Activated CD8-positive, alpha-beta T cell treated with anti-CD3 and anti-CD28 coated beads for 36 hours (primary cell): ENCODE results near the gene PBX3. TPM values are rescaled to one million over a fixed set of nuclear protein-coding genes. Genes with fewer than 3 reads are reported as not detected.

ENCODE experiments used
- ATAC-seq: fragments of 200-7000 bp; cut with Tn5 transposase; one replicate; pipeline ENCODE4 v1.10.0; 2021; ENCODE audit warnings: mild to moderate bottlenecking, moderate library complexity
- CTCF ChIA-PET: fragments of 350-600 bp; sonication (Branson Sonifier 250); formaldehyde crosslinking; loops from one replicate; lab custom pipeline; 2021; ENCODE audit warnings: antibody characterized with exemption; lab: Charles Lee
- POLR2A ChIA-PET: fragments of 350-600 bp; sonication (Branson Sonifier 250); formaldehyde crosslinking; loops from one replicate; lab custom pipeline; 2021; ENCODE audit warnings: antibody characterized with exemption; lab: Charles Lee
- DNase-seq: peaks from one replicate; pipeline ENCODE4 v3.0.0-alpha.2; 2020
- H3K27ac Mint-ChIP-seq: one replicate; pipeline ENCODE4 v1.8.0; 2021; ENCODE audit warnings: mild to moderate bottlenecking, mixed read lengths
- H3K27me3 Mint-ChIP-seq: one replicate; pipeline ENCODE4 v1.8.0; 2021; ENCODE audit warnings: mixed read lengths
- H3K36me3 Mint-ChIP-seq: one replicate; pipeline ENCODE4 v1.8.0; 2021; ENCODE audit warnings: low read depth, mixed read lengths
- H3K4me1 Mint-ChIP-seq: one replicate; pipeline ENCODE4 v1.8.0; 2021; ENCODE audit warnings: low read depth, mixed read lengths
- H3K4me3 Mint-ChIP-seq: one replicate; pipeline ENCODE4 v1.8.0; 2021; ENCODE audit warnings: mild to moderate bottlenecking, moderate library complexity, mixed read lengths
- H3K9me3 Mint-ChIP-seq: one replicate; pipeline ENCODE4 v1.8.0; 2021; ENCODE audit warnings: mixed read lengths
- CTCF ChIP-seq: fragments of 200-600 bp; IDR thresholded peaks from one replicate; pipeline ENCODE4 v1.8.0; 2022; ENCODE audit warnings: antibody characterized with exemption, mild to moderate bottlenecking
- intact Hi-C: fragments of 100-400 bp; cut with micrococcal nuclease; formaldehyde crosslinking; loops from one replicate; pipeline ENCODE4 v1.10.0; 2022
- total RNA-seq, 2 experiments: library from RNA; stranded (reverse); gene quantifications; one replicate each; pipeline ENCODE4 v1.2.3, GENCODE V29; 2021

Gene PBX3
- total RNA-seq, 2 experiments from 2014 or later, result 11.5 to 14.1 TPM

DNA sequence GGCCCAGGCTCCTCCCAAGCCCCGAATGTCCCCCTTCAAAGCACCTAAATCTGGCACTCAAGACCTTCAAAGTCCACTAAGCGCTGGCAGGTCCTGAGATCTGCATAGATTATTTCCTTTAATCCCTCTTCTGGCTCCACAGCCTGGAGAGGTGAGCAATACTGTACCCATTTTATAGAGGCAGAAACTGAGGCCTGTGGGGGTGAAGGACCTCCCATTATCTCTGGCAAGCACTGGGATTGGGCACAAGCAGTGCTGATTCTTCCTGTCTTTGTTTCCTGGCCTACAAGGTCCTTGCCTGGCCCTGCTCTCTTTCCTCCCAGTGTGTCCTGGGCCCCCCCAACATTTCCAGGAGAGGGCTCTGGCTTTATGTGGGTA lies 252.3 kb downstream of the PBX3 start:
- Mint-ChIP-seq H3K4me1 (no peaks in the 10 kb centered on the region), H3K27me3 (peaks cover 3% of the 10 kb centered on the region), H3K27ac (no peak overlapping the region), H3K36me3 (no peaks in the 10 kb centered on the region), H3K9me3 (no peaks in the 10 kb centered on the region), H3K4me3 (no peak overlapping the region)
- CTCF ChIA-PET, result no interaction called here
- TF ChIP-seq CTCF, result no peak
- intact Hi-C loops, result no loop called here
- ATAC-seq (no peak), DNase-seq (no peak)
- POLR2A ChIA-PET, result no interaction called here

GRCh38 chr9:126000256-126000655 lies 253.1 kb downstream of the PBX3 start:
- POLR2A ChIA-PET, result no interaction called here
- ATAC-seq, result no peak
- Mint-ChIP-seq H3K9me3 (no peaks in the 10 kb centered on the region), H3K4me1 (no peaks in the 10 kb centered on the region), H3K36me3 (no peaks in the 10 kb centered on the region), H3K27ac (no peak overlapping the region), H3K4me3 (no peak overlapping the region), H3K27me3 (peaks cover 3% of the 10 kb centered on the region)
- intact Hi-C loops, result no loop called here
- DNase-seq, result no peak
- no peak for TF ChIP-seq CTCF
- CTCF ChIA-PET, result no interaction called here

- Mint-ChIP-seq H3K4me3 (no peak overlapping the region), H3K27ac (no peak overlapping the region), H3K27me3 (peaks cover 3% of the 10 kb centered on the region), H3K4me1 (no peaks in the 10 kb centered on the region), H3K36me3 (no peaks in the 10 kb centered on the region), H3K9me3 (no peaks in the 10 kb centered on the region)
- no peak for TF ChIP-seq CTCF
- POLR2A ChIA-PET, result no interaction called here
- CTCF ChIA-PET, result no interaction called here
- intact Hi-C loops, result no loop called here
- no peak for ATAC-seq
- no peak for DNase-seq
Measured at GRCh38 chr9:126000731-126001580, 253.8 kb downstream of the PBX3 start.

GRCh38 chr9:126001581-126002225 lies 254.5 kb downstream of the PBX3 start:
- intact Hi-C loops, result no loop called here
- peaks cover 3% of the 10 kb centered on the region for H3K27me3 Mint-ChIP-seq
- no peak overlapping the region for H3K27ac Mint-ChIP-seq
- no peaks in the 10 kb centered on the region for H3K36me3 Mint-ChIP-seq
- POLR2A ChIA-PET, result no interaction called here
- H3K4me3 Mint-ChIP-seq, result no peak overlapping the region
- no peaks in the 10 kb centered on the region for H3K4me1 Mint-ChIP-seq
- ATAC-seq, result no peak
- no peaks in the 10 kb centered on the region for H3K9me3 Mint-ChIP-seq
- TF ChIP-seq CTCF, result no peak
- CTCF ChIA-PET, result no interaction called here
- DNase-seq, result no peak
